SK-N-MC (cell line): Measurements from ENCODE around the gene FOXI3.

Experiments
- EZH2 ChIP-seq: fragments of 200-600 bp; sonication (generic); IDR thresholded peaks from one replicate; pipeline ENCODE4 v1.6.1; 2017; ENCODE audit warnings: antibody characterized with exemption
- FOXP2 ChIP-seq: optimal IDR thresholded peaks from 2 replicates; pipeline ENCODE3; 2011; ENCODE audit warnings: mild to moderate bottlenecking, moderate library complexity; ENCODE audit not compliant: insufficient read depth; ENCODE audit errors: extremely low read length, control extremely low read depth
- POLR2AphosphoS5 ChIP-seq: IDR thresholded peaks from 2 replicates; pipeline ENCODE4 v1.6.1; 2012; ENCODE audit warnings: mild to moderate bottlenecking, low read depth, low read length, borderline replicate concordance

DNA sequence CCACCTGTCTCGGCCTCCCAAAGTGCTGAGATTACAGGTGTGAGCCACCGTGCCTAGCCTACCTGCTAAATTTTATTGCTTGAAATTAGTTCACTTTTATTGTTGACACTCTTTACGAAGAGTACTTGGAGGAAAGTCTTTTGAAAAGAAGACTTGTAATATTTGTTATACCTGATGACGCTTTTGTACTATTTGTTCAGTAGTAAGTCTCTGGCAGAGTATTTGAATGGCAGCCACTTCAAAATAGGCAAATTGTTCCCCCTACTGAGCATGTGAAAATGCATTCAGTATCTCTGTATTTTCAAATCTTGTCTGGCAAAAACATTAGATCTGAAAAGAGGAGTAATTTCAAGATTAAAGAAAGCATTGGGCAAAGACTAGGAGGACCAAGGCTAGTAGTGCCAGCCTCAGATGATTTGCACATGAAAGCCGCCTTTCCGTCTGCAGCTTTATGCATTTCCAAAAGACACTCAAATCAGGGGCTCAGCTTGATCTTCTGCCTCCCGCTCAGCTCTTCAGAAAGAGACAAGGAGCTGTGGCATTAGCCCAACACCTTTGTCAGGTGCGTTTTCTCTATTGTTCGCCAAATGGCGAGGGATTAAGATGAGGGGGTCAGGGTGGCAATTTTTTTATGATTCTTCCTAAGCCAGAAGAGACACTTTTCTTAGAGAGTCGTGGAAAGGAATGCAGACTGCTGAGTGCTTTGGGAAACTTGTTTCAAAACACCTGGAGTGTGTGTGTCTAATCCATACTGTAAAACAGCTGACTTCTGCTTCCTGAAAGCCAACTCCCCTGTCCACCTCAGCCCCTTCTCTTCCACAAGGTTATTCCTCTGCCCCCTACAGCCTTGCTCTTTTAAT is 18.8 kb upstream of the FOXI3 start:
- TF ChIP-seq EZH2 (no peak), POLR2AphosphoS5 (no peak), FOXP2 (no peak)
